H1 (cell line): Measurements from ENCODE around the gene CPEB3. TPM values are rescaled to one million over a fixed set of nuclear protein-coding genes. Genes with fewer than 3 reads are reported as not detected.

Experiments used
- CTCF ChIA-PET: fragments of 300-600 bp; sonication (Branson Sonifier 250); formaldehyde crosslinking; loops from one replicate; lab custom pipeline; 2021; ENCODE audit not compliant: partially characterized antibody; lab: Charles Lee
- POLR2A ChIA-PET: fragments of 300-600 bp; sonication (Branson Sonifier 250); formaldehyde crosslinking; loops from one replicate; lab custom pipeline; 2021; ENCODE audit warnings: inconsistent platforms; ENCODE audit not compliant: partially characterized antibody; lab: Charles Lee
- DNase-seq, 2 experiments: peaks; one replicate each; pipeline versions ENCODE4 v3.0.0 to v3.0.0-alpha.2; 2010 to 2022; ENCODE audit warnings: low spot score in 2 of 2, low read depth in 1 of 2, mixed read lengths in 1 of 2
- FAIRE-seq: peaks from 2 replicates; lab custom pipeline; 2011; peaks lifted over from hg19 to GRCh38; lab: Jason Lieb, UNC
- H2AFZ ChIP-seq: 2 replicates; pipeline ENCODE4 v1.8.1; 2012; ENCODE audit warnings: low read length, inconsistent platforms
- H2AK5ac ChIP-seq: 2 replicates; pipeline ENCODE4 v1.6.1; 2013; ENCODE audit warnings: low read depth, low read length
- H2BK120ac ChIP-seq: replicated peaks from 2 replicates; pipeline ENCODE3; 2013; ENCODE audit warnings: low read depth, low read length, inconsistent platforms
- H2BK12ac ChIP-seq: 2 replicates; pipeline ENCODE4 v1.6.1; 2013; ENCODE audit warnings: low read depth, low read length
- H2BK15ac ChIP-seq: 2 replicates; pipeline ENCODE4 v1.6.1; 2013; ENCODE audit warnings: low read length
- H2BK20ac ChIP-seq: 2 replicates; pipeline ENCODE4 v1.6.1; 2013; ENCODE audit warnings: low read length
- H2BK5ac ChIP-seq: 2 replicates; pipeline ENCODE4 v1.6.1; 2013; ENCODE audit warnings: low read depth, low read length
- H3K14ac ChIP-seq: 2 replicates; pipeline ENCODE4 v1.6.1; 2013; ENCODE audit warnings: inconsistent platforms; ENCODE audit not compliant: insufficient read length
- H3K18ac ChIP-seq: 2 replicates; pipeline ENCODE4 v1.6.1; 2013; ENCODE audit warnings: low read length; ENCODE audit errors: extremely low read depth
- H3K23ac ChIP-seq: 2 replicates; pipeline ENCODE4 v1.6.1; 2013; ENCODE audit warnings: inconsistent platforms; ENCODE audit not compliant: insufficient read length
- H3K23me2 ChIP-seq: 2 replicates; pipeline ENCODE4 v1.6.1; 2013; ENCODE audit warnings: low read depth, low read length
- H3K27ac ChIP-seq: 2 replicates; pipeline ENCODE4 v1.6.1; 2011; ENCODE audit warnings: low read depth, low read length, inconsistent platforms
- H3K27me3 ChIP-seq, 4 experiments: replicated peaks in 1 of 4; 1 replicate in 1 of 4; 2 replicates in 3 of 4; pipeline versions ENCODE4 v1.6.1 to v1.8.1; 2011 to 2013; ENCODE audit warnings: low read length in 3 of 4, mild to moderate bottlenecking in 3 of 4, inconsistent platforms in 2 of 4, mixed read lengths in 2 of 4, moderate library complexity in 1 of 4; ENCODE audit not compliant: control insufficient read depth in 3 of 4, insufficient read depth in 3 of 4; ENCODE audit errors: extremely low read depth in 1 of 4
- H3K36me3 ChIP-seq, 4 experiments: 2 replicates each; pipeline versions ENCODE4 v1.6.1 to v1.8.1; 2011 to 2013; ENCODE audit warnings: mild to moderate bottlenecking in 4 of 4, low read length in 3 of 4, moderate library complexity in 2 of 4, control low read depth in 1 of 4, inconsistent platforms in 1 of 4; ENCODE audit not compliant: insufficient read depth in 4 of 4, control insufficient read depth in 2 of 4
- H3K4ac ChIP-seq: replicated peaks from 2 replicates; pipeline ENCODE3; 2013; ENCODE audit warnings: low read length, low read depth, mixed read lengths, inconsistent platforms; ENCODE audit not compliant: insufficient read length
- H3K4me1 ChIP-seq, 4 experiments: replicated peaks in 1 of 4; 1 replicate in 1 of 4; 2 replicates in 3 of 4; pipeline versions ENCODE4 v1.6.1 to v1.8.1; 2011 to 2013; ENCODE audit warnings: low read length in 3 of 4, inconsistent platforms in 2 of 4, mixed read lengths in 1 of 4; ENCODE audit not compliant: insufficient read depth in 4 of 4, control insufficient read depth in 3 of 4
- H3K4me2 ChIP-seq, 2 experiments: 2 replicates each; pipeline versions ENCODE4 v1.6.1 to v1.8.1; 2011 to 2013; ENCODE audit warnings: low read depth in 2 of 2, low read length in 2 of 2, control low read depth in 1 of 2, inconsistent platforms in 1 of 2, mild to moderate bottlenecking in 1 of 2; ENCODE audit not compliant: insufficient read depth in 1 of 2
- H3K4me3 ChIP-seq, 4 experiments: fragments of 200-600, 300-600 bp in 1 of 4; sonication (generic), shearing (Covaris generic), sonication (Bioruptor Twin) in 1 of 4; 2 replicates each; pipeline versions ENCODE4 v1.5.1 to v1.8.1; 2011 to 2016; ENCODE audit warnings: low read length in 4 of 4, low read depth in 3 of 4, control low read depth in 2 of 4, inconsistent platforms in 2 of 4, mild to moderate bottlenecking in 2 of 4, mixed read lengths in 1 of 4, moderate library complexity in 1 of 4; ENCODE audit not compliant: insufficient read depth in 2 of 4; ENCODE audit errors: extremely low read depth in 1 of 4
- H3K56ac ChIP-seq: replicated peaks from 2 replicates; pipeline ENCODE3; 2013; ENCODE audit warnings: low read depth, mild to moderate bottlenecking, mixed read lengths, low read length, inconsistent platforms; ENCODE audit not compliant: insufficient read length
- H3K79me1 ChIP-seq: 2 replicates; pipeline ENCODE4 v1.6.1; 2013; ENCODE audit warnings: low read depth, low read length, control low read depth
- H3K79me2 ChIP-seq, 2 experiments: 2 replicates each; pipeline versions ENCODE4 v1.6.1 to v1.8.1; 2012 to 2013; ENCODE audit warnings: low read length in 2 of 2, mild to moderate bottlenecking in 2 of 2, inconsistent platforms in 1 of 2; ENCODE audit not compliant: insufficient read depth in 2 of 2, control insufficient read depth in 1 of 2
- H3K9ac ChIP-seq, 4 experiments: replicated peaks in 1 of 4; 1 replicate in 1 of 4; 2 replicates in 3 of 4; pipeline versions ENCODE4 v1.6.1 to v1.8.1; 2011 to 2013; ENCODE audit warnings: low read depth in 3 of 4, low read length in 3 of 4, control low read depth in 2 of 4, mild to moderate bottlenecking in 2 of 4, moderate library complexity in 2 of 4, inconsistent platforms in 1 of 4; ENCODE audit errors: extremely low read depth in 1 of 4
- H3K9me3 ChIP-seq, 2 experiments: 2 replicates each; pipeline versions ENCODE4 v1.6.1 to v1.8.1; 2012 to 2013; ENCODE audit warnings: mild to moderate bottlenecking in 2 of 2, moderate library complexity in 2 of 2, control low read depth in 1 of 2, inconsistent platforms in 1 of 2, low read depth in 1 of 2, low read length in 1 of 2, mixed read lengths in 1 of 2; ENCODE audit not compliant: insufficient read depth in 2 of 2
- H4K20me1 ChIP-seq, 2 experiments: replicated peaks in 1 of 2; 2 replicates each; pipeline versions ENCODE3 to v1.8.1; 2011 to 2013; ENCODE audit warnings: inconsistent platforms in 2 of 2, low read length in 2 of 2, mild to moderate bottlenecking in 1 of 2; ENCODE audit not compliant: insufficient read depth in 2 of 2, control insufficient read depth in 1 of 2
- H4K5ac ChIP-seq: 2 replicates; pipeline ENCODE4 v1.6.1; 2013; ENCODE audit warnings: low read length, low read depth, mixed read lengths, inconsistent platforms; ENCODE audit not compliant: insufficient read length
- H4K8ac ChIP-seq: 2 replicates; pipeline ENCODE4 v1.8.0; 2013; ENCODE audit warnings: mild to moderate bottlenecking, moderate library complexity, low read length, inconsistent platforms; ENCODE audit not compliant: insufficient read depth; ENCODE audit errors: extremely low read depth
- H4K91ac ChIP-seq: replicated peaks from 2 replicates; pipeline ENCODE3; 2013; ENCODE audit warnings: low read length, mixed read lengths, inconsistent platforms; ENCODE audit not compliant: insufficient read length
- ATF2 ChIP-seq: IDR thresholded peaks from 2 replicates; pipeline ENCODE4 v1.6.1; 2012; ENCODE audit warnings: low read length, inconsistent platforms
- CHD2 ChIP-seq: IDR thresholded peaks from 2 replicates; pipeline ENCODE4 v1.6.1; 2012; ENCODE audit warnings: low read length, improper control_type of control experiment
- GABPA ChIP-seq: IDR thresholded peaks from 2 replicates; pipeline ENCODE4 v1.6.1; 2011; ENCODE audit warnings: mild to moderate bottlenecking, low read length, moderate library complexity, borderline replicate concordance; ENCODE audit not compliant: insufficient read depth
- HDAC6 ChIP-seq: IDR thresholded peaks from one replicate; pipeline ENCODE4 v1.7.1; 2012; ENCODE audit warnings: low read depth, mild to moderate bottlenecking, inconsistent platforms, low read length, moderate library complexity
- MAFK ChIP-seq: IDR thresholded peaks from 2 replicates; pipeline ENCODE4 v1.6.1; 2012; ENCODE audit warnings: low read depth, mild to moderate bottlenecking, improper control_type of control experiment, low read length
- RAD21 ChIP-seq, 2 experiments: IDR thresholded peaks in 1 of 2; conservative IDR thresholded peaks in 1 of 2; 2 replicates each; pipeline ENCODE4 v1.6.1; 2011; ENCODE audit warnings: low read depth in 2 of 2, low read length in 2 of 2, improper control_type of control experiment in 1 of 2, inconsistent platforms in 1 of 2, mild to moderate bottlenecking in 1 of 2, moderate library complexity in 1 of 2
- RBBP5 ChIP-seq: IDR thresholded peaks from 2 replicates; pipeline ENCODE4 v1.7.1; 2012; ENCODE audit warnings: low read depth, mild to moderate bottlenecking, inconsistent platforms, low read length, moderate library complexity, borderline replicate concordance
- SIX5 ChIP-seq: IDR thresholded peaks from 2 replicates; pipeline ENCODE4 v1.6.1; 2011; ENCODE audit warnings: mild to moderate bottlenecking, low read depth, low read length
- SP2 ChIP-seq: IDR thresholded peaks from 2 replicates; pipeline ENCODE4 v1.6.1; 2012; ENCODE audit warnings: mild to moderate bottlenecking, low read length, inconsistent platforms
- SP4 ChIP-seq: IDR thresholded peaks from 2 replicates; pipeline ENCODE4 v1.6.1; 2012; ENCODE audit warnings: low read length, inconsistent platforms
- TCF12 ChIP-seq: IDR thresholded peaks from 2 replicates; pipeline ENCODE4 v1.6.1; 2011; ENCODE audit warnings: low read depth, mild to moderate bottlenecking, low read length
- WGBS, 2 experiments: shearing (Covaris generic) in 1 of 2; methylation state at CpG; one replicate each; pipeline versions ENCODE4 v1.1.6 to v1.1.7; 2013 to 2015; ENCODE audit warnings: low lambda C conversion rate in 2 of 2, mixed read lengths in 2 of 2, inconsistent platforms in 1 of 2, low coverage in 1 of 2, missing lambda C conversion rate in 1 of 2; ENCODE audit not compliant: insufficient replicate concordance in 2 of 2, insufficient coverage in 1 of 2, insufficient read length in 1 of 2; ENCODE audit errors: extremely low coverage in 1 of 2, missing lambda C conversion rate in 1 of 2; 5-methylcytosine and 5-hydroxymethylcytosine counted together
- polyA plus RNA-seq, 7 experiments: library from polyadenylated mRNA; depleted of rRNA in 3 of 7; stranded (reverse) in 5 of 7; unstranded in 2 of 7; fragments of >200 nt in 5 of 7; fragments of 200-250 nt in 2 of 7; gene quantifications; 1 replicate in 5 of 7; 2 replicates in 1 of 7; 4 replicates in 1 of 7; pipeline versions ENCODE4 v1.2.1 to v1.2.3, GENCODE V29; 2011 to 2013; ENCODE audit warnings: missing spikeins in 2 of 7, mixed read lengths in 2 of 7
- total RNA-seq: library from RNA; stranded (reverse); fragmentation: NEBNext Ultra II Directional; extraction: Animal tissue kit (Norgen Biotek cat#: 25700); gene quantifications from 2 replicates; pipeline ENCODE4 v1.2.1, GENCODE V29; 2021

Gene CPEB3
- total and polyA plus RNA-seq, 2 of the 8 experiments (the other 6 are each of a cell fraction or from before 2014, with no cell fraction given), result 0.39 to 1.7 TPM

DNA sequence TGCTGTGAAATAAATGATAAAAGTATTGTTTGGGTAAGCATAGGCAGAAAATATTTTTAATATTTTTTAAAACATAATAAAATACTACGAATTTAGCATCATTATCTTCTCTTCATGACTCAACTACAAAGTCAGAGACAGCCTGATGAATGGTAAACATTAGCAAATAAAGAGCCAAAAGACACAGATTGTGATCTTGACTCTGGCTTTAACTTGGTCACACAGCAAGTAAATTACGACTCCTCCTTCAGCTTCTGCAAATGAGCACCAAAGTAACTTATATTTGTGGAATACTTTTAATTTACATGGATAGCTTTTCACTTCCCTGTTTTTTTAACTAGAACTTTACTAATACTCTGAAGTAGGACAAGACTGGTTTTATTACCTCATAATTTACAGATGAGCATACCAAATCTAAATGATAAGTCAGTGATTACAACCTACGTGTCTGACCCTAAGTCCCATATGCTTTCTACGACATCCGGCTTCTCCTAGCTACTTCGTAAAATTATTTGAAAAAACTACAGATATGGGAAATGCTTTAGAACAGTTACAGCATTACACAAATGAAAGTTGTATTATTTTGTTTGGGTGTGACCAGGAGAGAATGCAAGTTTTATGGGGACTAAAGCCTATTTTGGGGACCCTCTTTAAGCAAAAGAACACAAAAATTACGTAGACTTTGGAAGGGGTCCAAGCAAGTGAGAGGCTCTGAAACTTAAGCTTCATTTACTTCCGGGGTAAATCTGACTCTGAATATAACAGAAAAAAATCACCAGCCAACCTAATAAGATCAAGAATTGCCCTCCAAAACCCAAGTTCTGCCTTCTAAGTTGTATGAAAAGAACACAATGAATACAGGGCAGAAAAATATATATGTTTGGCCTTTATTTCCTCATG lies 133.8 kb downstream of the CPEB3 start:
- peak; percentile 42 for FAIRE-seq
- WGBS, 2 experiments, result 90% methylated on average over 8 of the region's 8 CpGs; no CpG with 5 or more reads in 1 of the 2 experiments
- no peak overlapping the region for H3K23ac ChIP-seq
- H3K27me3 ChIP-seq, result no peaks in the 10 kb centered on the region
- no peak overlapping the region for H2BK120ac ChIP-seq
- no peak overlapping the region for H2BK15ac ChIP-seq
- no peaks in the 10 kb centered on the region for H3K79me2 ChIP-seq
- ChIA-PET CTCF (no interaction called here), POLR2A (interaction anchor here (1.2 kb wide), 1 partner anchor 137 kb away, joined by 3 read pairs; no protein-coding TSS in a partner anchor)
- no peak overlapping the region for H3K9ac ChIP-seq
- no peak overlapping the region for H3K4me2 ChIP-seq
- no peaks in the 10 kb centered on the region for H3K23me2 ChIP-seq
- H3K27ac ChIP-seq, result no peak overlapping the region
- no peak for DNase-seq
- no peaks in the 10 kb centered on the region for H3K4me1 ChIP-seq
- H2BK5ac ChIP-seq, result no peak overlapping the region
- no peak overlapping the region for H3K18ac ChIP-seq
- no peak overlapping the region for H2AK5ac ChIP-seq
- no peaks in the 10 kb centered on the region for H3K9me3 ChIP-seq
- no peak overlapping the region for H4K8ac ChIP-seq
- no peak overlapping the region for H3K4ac ChIP-seq
- no peak overlapping the region for H3K4me3 ChIP-seq
- no peaks in the 10 kb centered on the region for H4K20me1 ChIP-seq
- no peak overlapping the region for H3K14ac ChIP-seq
- no peak overlapping the region for H4K91ac ChIP-seq
- H2AFZ ChIP-seq, result no peak overlapping the region
- H4K5ac ChIP-seq, result no peak overlapping the region
- no peaks in the 10 kb centered on the region for H3K36me3 ChIP-seq
- no peaks in the 10 kb centered on the region for H3K79me1 ChIP-seq
- H3K56ac ChIP-seq, result no peak overlapping the region
- no peak overlapping the region for H2BK20ac ChIP-seq
- no peak overlapping the region for H2BK12ac ChIP-seq
- TF ChIP-seq RAD21 (IDR thresholded peaks at IDR 0.05 in 1 of 2, conservative IDR thresholded peaks at IDR 0.05 in 1 of 2; ENCODE audit: low read depth in 2 of 2, low read length in 2 of 2), result no peak
- TF ChIP-seq RBBP5, result no peak
- no peak for TF ChIP-seq TCF12
- TF ChIP-seq SIX5, result no peak
- TF ChIP-seq GABPA, result no peak
- TF ChIP-seq SP2, result no peak
- no peak for TF ChIP-seq HDAC6
- no peak for TF ChIP-seq SP4
- no peak for TF ChIP-seq CHD2
- no peak for TF ChIP-seq MAFK
- no peak for TF ChIP-seq ATF2
